OCI-LY3 (cell line): ENCODE results near the gene MGME1.
A peak's percentile ranks its signal among the peaks of the same experiment; 100 is the strongest.

ENCODE experiments used
- H2AFZ ChIP-seq: fragments of 200-600, 300-600 bp; shearing (Covaris generic); 2 replicates; pipeline ENCODE4 v1.6.0; 2014; ENCODE audit warnings: antibody characterized with exemption, low read depth, low read length
- H3K27ac ChIP-seq: fragments of 200-600, 300-600 bp; sonication (generic); 2 replicates; pipeline ENCODE4 v1.5.1; 2014; ENCODE audit warnings: mild to moderate bottlenecking, low read length, moderate library complexity, mixed read lengths
- H3K27me3 ChIP-seq: fragments of 200-600, 300-600 bp; sonication (generic); 2 replicates; pipeline ENCODE4 v1.6.1; 2014; ENCODE audit warnings: low read depth, low read length, mixed read lengths
- H3K36me3 ChIP-seq: fragments of 200-600, 300-600 bp; sonication (generic); replicated peaks from 2 replicates; pipeline ENCODE3; 2014; ENCODE audit warnings: low read depth, low read length, mixed read lengths
- H3K4me1 ChIP-seq: fragments of 300-600, 200-600 bp; sonication (generic); 2 replicates; pipeline ENCODE4 v1.6.1; 2014; ENCODE audit warnings: low read length, mixed read lengths
- H3K4me2 ChIP-seq: fragments of 200-600, 300-600 bp; sonication (generic); 2 replicates; pipeline ENCODE4 v1.6.1; 2014; ENCODE audit warnings: low read length, mixed read lengths
- H3K4me3 ChIP-seq: fragments of 300-600, 200-600 bp; sonication (generic); 2 replicates; pipeline ENCODE4 v1.5.1; 2014; ENCODE audit warnings: antibody characterized with exemption, mild to moderate bottlenecking, low read length, moderate library complexity
- H3K79me2 ChIP-seq: fragments of 300-600, 200-600 bp; shearing (Covaris generic); 2 replicates; pipeline ENCODE4 v1.6.1; 2014; ENCODE audit warnings: mild to moderate bottlenecking, low read length, mixed read lengths
- H3K9ac ChIP-seq: fragments of 300-600, 200-600 bp; shearing (Covaris generic); 2 replicates; pipeline ENCODE4 v1.6.0; 2014; ENCODE audit warnings: mild to moderate bottlenecking, low read length, moderate library complexity
- H3K9me3 ChIP-seq: fragments of 200-600, 300-600 bp; shearing (Covaris generic); 2 replicates; pipeline ENCODE4 v1.6.1; 2014; ENCODE audit warnings: low read length, mixed read lengths; ENCODE audit not compliant: insufficient read depth
- H4K20me1 ChIP-seq: fragments of 200-600, 300-600 bp; sonication (generic); 2 replicates; pipeline ENCODE4 v1.6.1; 2016; ENCODE audit warnings: low read length, mixed read lengths; ENCODE audit not compliant: insufficient read depth
- CTCF ChIP-seq: fragments of 200-600, 300-600 bp; sonication (generic); IDR thresholded peaks from 2 replicates; pipeline ENCODE4 v1.5.1; 2014; ENCODE audit warnings: antibody characterized with exemption, low read length, low read depth
- EZH2phosphoT487 ChIP-seq: fragments of 200-600 bp; shearing (Covaris generic); IDR thresholded peaks from 2 replicates; pipeline ENCODE4 v1.6.1; 2018; ENCODE audit warnings: antibody characterized with exemption, mixed run types, low read depth

MGME1 gene

DNA sequence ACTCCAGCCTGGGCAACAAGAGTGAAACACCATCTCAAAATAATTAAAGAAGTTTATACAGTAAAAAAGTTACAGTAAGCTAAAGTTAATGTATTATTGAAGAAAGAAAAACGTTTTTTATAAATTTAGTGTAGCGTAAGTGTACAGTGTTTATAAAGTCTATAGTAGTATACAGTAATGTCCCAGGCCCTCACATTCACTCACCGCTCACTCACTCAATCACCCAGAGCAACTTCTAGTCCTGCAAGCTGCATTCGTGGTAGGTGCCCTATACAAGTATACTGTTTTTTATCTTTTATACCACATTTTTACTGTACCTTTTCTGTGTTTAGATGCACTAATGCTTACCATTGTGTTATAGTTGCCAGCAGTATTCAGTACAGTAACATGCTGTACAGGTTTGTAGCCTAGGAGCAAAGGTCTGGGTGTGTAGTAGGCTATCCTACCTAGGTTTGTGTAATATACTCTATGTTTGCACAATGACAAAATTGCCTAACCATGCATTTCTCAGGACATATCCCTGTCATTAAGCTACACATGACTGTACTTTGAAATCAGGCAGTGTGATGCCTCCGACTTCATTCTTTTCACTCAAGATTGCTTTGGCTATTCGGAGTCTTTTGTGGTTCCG, 16.7 kb downstream of the MGME1 start:
- Histone ChIP-seq H3K79me2 (peaks cover 53% of the 10 kb centered on the region), H2AFZ (no peak overlapping the region), H3K27me3 (no peaks in the 10 kb centered on the region), H3K27ac (no peak overlapping the region), H4K20me1 (peaks cover 43% of the 10 kb centered on the region), H3K9me3 (no peaks in the 10 kb centered on the region), H3K36me3 (peaks cover 38% of the 10 kb centered on the region), H3K9ac (no peak overlapping the region), H3K4me3 (no peak overlapping the region), H3K4me2 (no peak overlapping the region), H3K4me1 (no peaks in the 10 kb centered on the region)
- TF ChIP-seq CTCF (no peak), EZH2phosphoT487 (no peak)

DNA sequence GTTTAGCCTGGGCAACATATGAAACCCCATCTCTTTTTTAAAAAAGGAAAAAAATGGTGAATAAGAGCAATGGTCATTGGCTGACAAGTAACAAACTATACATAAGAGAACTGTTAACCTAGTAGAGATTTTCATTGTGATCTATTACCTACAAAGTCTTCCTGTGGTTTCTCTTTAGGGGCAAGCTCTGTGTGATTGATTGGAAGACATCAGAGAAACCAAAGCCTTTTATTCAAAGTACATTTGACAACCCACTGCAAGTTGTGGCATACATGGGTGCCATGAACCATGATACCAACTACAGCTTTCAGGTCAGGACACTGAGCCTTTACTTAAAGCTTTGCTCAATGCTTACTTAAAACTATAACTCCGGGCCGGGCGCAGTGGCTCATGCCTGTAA, 19.2 kb downstream of the MGME1 start:
- peaks cover 47% of the 10 kb centered on the region for H4K20me1 ChIP-seq
- peaks cover 36% of the 10 kb centered on the region for H3K79me2 ChIP-seq
- H3K4me3 ChIP-seq, result no peak overlapping the region
- no peak overlapping the region for H3K4me2 ChIP-seq
- H3K27me3 ChIP-seq, result no peaks in the 10 kb centered on the region
- no peak overlapping the region for H3K9ac ChIP-seq
- no peaks in the 10 kb centered on the region for H3K9me3 ChIP-seq
- no peak for TF ChIP-seq CTCF
- no peak for TF ChIP-seq EZH2phosphoT487
- no peak overlapping the region for H3K27ac ChIP-seq
- peaks cover 12% of the 10 kb centered on the region for H3K4me1 ChIP-seq
- H2AFZ ChIP-seq, result no peak overlapping the region
- peaks cover 37% of the 10 kb centered on the region for H3K36me3 ChIP-seq

DNA sequence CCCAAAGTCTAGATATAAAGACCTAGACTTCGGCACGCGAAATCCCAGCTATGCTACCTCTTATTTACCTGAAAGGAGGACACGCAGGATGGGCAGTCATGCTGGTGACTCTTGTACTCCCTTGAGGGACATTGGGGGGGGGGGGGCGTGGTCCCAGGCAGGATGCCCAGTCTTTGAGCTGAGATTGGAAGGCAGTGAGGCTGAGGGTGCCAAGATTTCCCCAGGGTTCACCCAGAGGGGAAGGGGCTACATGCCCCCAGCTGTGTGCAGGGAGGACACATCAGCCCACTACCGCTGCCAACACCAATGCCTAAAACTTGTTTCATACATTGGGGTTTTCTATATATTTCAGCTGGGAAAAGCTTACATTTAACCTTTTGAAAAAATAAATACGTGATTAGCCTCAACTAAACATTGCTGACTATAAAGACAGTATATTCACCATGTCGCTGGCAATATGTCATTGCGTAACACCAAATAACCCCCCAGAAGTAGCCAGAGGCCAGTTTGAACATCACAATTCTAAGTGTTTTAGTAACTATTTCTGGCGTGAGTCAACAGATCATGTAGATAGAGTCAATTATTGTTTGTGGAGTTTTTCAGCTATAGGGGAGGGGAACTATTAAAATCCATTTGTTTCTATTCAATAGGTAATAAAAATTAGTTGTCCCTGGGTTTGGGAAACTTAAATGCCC, 21.6 kb downstream of the MGME1 start:
- peaks cover 17% of the 10 kb centered on the region for H3K79me2 ChIP-seq
- H4K20me1 ChIP-seq, result peaks cover 35% of the 10 kb centered on the region
- H3K27ac ChIP-seq, result no peak overlapping the region
- H3K4me2 ChIP-seq, result no peak overlapping the region
- TF ChIP-seq EZH2phosphoT487 (no peak), CTCF (no peak)
- peaks cover 33% of the 10 kb centered on the region for H3K36me3 ChIP-seq
- H3K9me3 ChIP-seq, result no peaks in the 10 kb centered on the region
- peaks cover 21% of the 10 kb centered on the region for H3K4me1 ChIP-seq
- no peaks in the 10 kb centered on the region for H3K27me3 ChIP-seq
- no peak overlapping the region for H3K4me3 ChIP-seq
- no peak overlapping the region for H3K9ac ChIP-seq
- no peak overlapping the region for H2AFZ ChIP-seq

- Histone ChIP-seq H3K27ac (no peak overlapping the region), H3K27me3 (peaks cover 7% of the 10 kb centered on the region), H2AFZ (no peak overlapping the region), H3K9me3 (no peaks in the 10 kb centered on the region), H3K4me2 (peak overlapping the region; percentile 40), H3K9ac (no peak overlapping the region), H4K20me1 (peaks cover 26% of the 10 kb centered on the region), H3K36me3 (peaks cover 26% of the 10 kb centered on the region), H3K79me2 (peaks cover 3% of the 10 kb centered on the region), H3K4me1 (peaks cover 32% of the 10 kb centered on the region), H3K4me3 (peak overlapping the region; percentile 10; the same call in 1 of the 2 replicates)
- TF ChIP-seq CTCF (no peak), EZH2phosphoT487 (no peak)
Observed at GRCh38 chr20:17992224-17992637, 23.4 kb downstream of the MGME1 start.
